ENCODE measurements around the gene SLF1.
"Not testable (repeated sequence)": the region's sequence is repeated elsewhere in the genome, so short reads cannot be mapped to it uniquely, and the experiment has no call there.

Gene SLF1

DNA sequence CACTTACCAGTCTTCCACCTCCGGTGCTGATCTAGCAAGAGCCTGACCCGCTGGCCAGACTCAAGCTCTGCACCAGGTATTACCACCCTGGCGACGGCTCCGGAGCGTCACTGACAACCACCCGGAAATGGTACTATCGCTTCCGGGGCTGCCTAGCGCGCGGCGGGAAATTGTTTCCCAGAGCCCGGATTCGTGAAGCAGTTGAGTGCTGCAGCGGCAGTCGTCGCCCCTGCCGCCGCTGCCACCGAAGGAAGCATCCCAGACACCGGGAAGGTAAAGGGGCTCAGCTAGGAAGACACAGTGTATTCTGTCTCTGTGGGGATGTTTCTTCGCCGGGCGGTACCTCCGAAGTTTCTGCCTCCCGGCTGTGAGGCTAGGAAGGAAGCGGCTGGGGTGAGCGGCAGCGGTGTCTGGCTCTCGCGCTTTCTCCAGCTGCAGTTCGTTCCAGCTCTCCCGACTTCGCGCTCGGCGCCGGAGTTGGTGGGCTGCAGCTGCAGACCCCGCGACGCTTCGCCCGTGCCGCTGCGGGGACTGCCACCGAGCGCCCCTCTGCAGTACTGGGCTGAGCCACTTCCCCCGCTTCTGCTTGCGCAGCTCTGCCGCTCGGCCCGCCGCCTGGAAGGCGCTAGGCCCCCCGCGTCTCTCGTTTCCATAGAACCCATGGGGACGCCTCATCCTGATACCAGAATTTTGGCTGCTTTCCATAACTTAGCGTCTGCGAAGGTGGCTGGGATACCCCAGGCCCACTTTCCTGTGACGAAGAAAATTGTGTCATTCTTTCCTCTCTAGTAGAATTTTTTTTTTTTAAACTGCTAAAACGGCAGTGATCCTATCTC, at the start of gene SLF1, which contains the start of gene KIAA0825:
Gene SLF1 (plus strand): TSS at position 177 of the 836 bp plus-strand sequence. CDS start 10,142 bp downstream, outside the sequence.
Gene KIAA0825 (minus strand): TSS at position 112 of the 836 bp plus-strand sequence. CDS start 81,478 bp downstream, outside the sequence.
- DNase-seq, result peak; percentile 93

GRCh38 chr5:94571415-94571814, 47.1 kb upstream of the SLF1 start:
- no peak for DNase-seq

GRCh38 chr5:94573349-94573748, 45.1 kb upstream of the SLF1 start:
- not testable (repeated sequence) for DNase-seq

DNA sequence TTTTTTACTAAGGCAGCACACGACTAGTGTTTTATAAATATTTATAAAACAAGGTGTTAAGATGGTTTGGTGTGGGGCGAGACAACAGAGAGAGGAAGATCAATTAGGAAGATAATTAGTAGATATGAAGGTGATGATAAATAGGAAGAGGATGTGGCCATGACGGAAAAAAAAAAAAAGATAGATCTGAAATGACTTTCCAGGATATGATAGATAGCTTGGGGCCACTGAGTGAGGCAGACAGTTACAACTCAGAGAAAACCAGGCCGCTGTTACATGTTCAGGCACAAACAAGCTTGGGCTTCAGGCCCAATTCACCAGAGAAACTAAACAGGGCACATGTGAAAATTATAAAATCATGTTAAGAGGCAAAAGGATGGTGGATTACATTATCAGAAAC, 43.3 kb upstream of the SLF1 start:
- no peak for DNase-seq

DNA sequence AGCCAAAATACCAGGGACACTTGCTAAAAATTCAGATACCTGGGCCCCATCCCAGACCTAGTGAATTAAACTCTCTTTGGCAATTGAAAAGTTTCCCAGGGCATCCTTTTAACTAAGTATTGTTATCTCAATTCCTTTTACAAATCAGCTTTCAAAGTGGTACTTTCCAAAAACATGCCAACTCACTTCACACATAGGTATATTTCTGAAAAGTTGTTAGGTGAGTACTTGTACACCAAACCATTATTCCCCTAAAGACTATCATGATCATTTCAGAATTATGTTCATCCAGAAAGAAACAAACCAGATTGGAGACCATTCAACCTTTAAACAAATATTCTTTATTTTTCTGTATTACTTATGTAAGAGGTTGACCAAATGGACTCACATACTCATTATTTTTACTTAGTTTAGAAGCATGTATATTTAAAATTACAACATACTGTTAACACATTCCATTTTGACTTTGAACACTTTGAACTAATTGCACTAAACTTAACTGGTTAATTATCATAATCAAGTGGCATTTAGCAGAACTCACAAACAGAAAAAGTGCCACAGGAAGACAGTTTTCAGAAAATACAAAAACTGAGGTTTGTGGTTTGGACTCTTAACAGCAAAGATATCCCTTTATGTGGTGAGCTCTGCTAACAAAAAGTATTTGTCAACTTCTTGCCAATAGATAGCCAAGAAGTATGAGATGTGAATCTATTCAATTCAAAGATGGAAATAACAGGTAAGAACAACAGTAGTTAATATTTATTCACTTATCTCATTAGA, 40.8 kb upstream of the SLF1 start:
- no peak for DNase-seq

GRCh38 chr5:94595281-94595840, 23.1 kb upstream of the SLF1 start:
- DNase-seq, result no peak

DNA sequence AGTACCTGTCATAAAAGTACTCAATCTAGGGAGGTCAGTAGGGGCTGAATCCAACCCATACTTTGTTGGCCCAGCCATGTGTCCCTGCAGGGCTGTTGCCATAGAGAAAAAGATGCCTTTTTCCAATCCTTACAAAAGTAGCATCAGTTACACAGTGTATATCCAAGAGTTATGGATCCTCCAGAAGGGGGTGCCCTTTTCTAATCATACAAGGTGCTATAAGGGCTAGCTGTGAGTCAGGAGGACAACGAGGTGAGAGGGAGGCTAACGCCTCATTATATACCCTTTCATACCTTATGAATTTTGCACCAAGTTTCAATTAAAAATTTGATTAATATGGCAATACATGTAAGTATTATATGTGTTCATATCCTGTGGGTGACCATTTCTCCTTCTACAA, 4.9 kb upstream of the SLF1 start:
- no peak for DNase-seq

DNA sequence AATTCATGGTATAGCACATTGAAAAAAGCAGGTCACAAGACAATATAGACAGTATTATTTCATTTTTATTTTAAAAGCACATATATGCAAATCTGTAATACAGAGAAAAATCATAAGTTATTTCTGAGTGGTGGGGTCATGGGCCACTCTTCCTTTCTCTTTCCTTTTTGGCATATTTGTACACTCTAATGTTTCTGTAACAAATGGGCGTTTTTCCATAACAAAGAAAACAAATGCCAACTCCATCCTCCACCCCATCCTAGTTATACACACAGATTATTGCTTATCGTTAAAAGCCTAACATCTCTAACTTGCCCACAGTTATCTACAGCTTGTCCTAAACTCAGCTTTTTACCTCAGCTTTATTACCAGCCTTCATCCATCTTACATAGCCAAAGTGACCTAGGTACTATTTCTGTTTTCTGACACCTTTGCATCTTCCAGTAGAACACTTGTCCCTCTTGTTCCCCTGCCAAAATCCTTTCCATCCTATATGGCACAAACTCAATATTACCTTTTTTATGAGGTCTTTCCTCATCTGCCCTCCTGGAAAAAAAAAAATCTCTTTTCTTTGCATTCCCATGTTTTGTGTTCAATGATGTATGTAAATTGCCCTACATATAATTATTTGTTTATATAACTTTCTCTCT, 4.2 kb upstream of the SLF1 start:
- no peak for DNase-seq

- no peak for DNase-seq
These were observed 2.6 kb upstream of the SLF1 start for GRCh38 chr5:94615862-94616261.

DNA sequence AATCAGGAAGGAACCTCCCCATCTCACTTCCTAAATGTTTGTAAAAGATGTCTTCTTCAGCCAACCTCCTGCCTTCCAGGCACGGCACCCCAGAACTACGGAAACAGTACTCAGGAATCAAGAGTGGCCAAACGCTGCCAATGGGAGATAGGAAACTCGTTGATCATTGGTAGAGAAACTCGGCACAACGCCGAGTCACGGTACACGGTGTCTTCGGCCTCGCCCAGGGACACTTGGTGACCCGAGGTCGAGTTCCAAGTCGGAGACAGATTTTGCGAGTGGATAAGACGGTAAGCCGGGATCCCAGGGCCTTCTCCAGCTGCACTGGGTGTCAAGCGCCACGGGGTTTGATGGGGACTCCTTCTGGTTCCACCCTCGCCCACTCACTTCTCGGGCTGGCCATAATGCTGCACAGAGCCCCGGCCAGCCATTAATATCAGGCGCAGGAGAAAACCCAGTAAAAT, 408 bp upstream of the SLF1 start:
- no peak for DNase-seq

DNA sequence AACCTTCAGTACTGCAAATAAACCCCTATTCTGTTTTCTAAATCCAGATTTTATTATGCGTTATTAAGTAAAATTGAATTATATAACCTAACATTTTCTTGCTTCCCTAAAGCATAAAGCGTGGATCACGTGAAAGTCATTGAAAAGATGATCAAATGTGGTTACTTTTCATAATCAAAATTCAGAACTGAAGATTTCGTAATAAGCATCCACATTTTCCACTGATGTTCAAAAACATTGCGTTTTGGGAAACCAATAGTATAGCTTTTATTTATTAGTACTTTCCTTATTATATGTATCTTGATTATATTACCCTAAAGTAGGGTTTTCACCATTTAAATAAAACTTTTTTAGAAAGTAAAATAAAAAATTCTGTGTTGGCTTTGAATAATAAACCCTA, 1.8 kb downstream of the SLF1 start:
- DNase-seq, result no peak

DNA sequence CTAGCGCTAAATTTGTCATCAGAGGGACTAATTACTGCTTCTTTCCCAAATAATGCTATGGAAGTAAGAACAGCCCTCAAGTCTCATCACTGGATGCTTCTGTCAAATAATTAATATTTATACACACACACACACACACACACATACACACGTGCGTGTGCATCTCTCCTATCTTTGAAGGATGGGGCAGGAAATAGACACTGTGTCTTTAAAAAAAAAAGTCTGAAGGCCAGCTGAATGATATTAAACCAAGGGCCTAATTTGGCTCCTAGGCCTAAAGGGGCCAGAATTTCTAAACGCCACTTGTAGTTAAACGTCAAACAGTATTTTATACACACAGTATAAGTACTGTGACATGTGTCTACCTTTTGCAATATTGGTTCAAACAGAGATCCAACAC, 3.3 kb downstream of the SLF1 start:
- DNase-seq, result no peak

GRCh38 chr5:94623011-94623410, 4.5 kb downstream of the SLF1 start:
- no peak for DNase-seq

DNA sequence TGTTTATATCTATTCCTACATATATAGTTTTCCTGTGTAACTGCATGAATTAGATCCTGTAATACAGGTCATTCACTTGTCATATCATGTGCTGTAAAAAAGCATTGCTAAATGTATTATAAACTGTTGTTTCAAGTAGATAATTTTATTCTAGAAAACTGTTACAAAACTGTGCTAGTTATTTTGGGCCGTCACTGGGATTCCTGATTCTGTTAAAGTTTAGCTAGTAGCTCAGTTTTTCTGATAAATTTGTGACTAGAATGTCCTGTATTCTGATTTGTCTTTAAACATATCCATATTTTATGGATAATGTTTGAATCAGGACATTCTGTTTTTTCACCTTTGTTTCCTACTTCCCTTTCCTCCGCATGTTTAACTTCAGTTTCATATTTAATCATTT, 5.4 kb downstream of the SLF1 start:
- DNase-seq, result no peak

- DNase-seq, result no peak
These were observed 8.7 kb downstream of the SLF1 start for GRCh38 chr5:94627191-94627590.

- DNase-seq, result no peak
These were observed 13.6 kb downstream of the SLF1 start for GRCh38 chr5:94632024-94632423.

DNA sequence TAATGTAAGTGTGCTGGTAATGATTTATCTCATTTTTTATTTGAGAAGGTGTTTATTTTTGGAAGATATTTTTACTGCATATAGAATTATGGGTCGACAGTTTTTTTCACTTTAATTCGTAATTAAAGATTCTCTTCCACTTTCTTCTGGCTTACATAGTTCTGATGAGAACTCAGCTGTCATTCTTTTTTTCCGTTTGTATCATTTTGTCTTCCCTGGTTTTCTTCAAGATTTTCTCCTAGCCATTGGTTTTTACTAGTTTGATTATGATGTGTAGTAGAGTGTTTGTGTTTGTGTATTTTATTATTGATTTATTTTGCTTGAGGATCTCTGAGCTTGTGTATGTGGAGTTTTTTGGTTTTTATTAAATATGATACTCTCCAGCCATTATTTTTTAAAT, 21.7 kb downstream of the SLF1 start:
- DNase-seq, result no peak

DNA sequence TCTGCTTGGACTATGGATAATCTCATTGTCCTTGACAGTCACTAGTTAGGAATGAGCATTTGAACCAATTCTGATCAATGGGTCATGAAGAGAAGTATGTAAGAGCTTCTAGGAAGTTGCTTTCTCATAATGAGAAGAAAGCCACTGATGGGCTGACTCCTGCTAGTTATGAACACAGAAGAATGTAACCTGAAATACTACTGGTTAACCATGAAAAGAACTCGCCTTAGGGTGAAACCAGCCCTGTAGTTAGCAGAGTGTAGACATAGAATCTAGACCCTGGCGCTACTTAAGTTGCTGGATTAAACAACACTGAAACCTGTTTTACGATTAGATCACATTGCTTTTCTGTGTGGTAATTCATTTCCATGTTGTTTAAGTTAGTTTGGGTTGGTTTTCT, 26.6 kb downstream of the SLF1 start:
- DNase-seq, result no peak

DNA sequence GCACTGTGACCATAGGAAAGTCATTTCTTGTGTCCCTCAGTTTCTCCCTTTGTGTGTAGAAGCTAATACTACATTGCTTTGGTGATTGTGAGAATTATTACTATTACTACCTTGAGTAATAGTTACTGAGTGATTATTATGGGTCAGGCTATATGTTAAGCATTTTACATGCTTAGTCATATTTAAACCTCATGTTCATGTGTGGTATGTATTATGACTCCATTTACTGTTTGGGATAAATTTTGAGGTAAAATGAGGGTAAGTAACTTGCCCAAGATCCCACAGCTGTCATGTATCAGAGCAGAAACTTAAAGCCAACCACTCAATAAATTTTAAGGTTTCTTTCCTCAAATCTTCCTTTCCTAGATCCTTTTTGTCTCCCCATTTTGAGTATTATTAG, 28.3 kb downstream of the SLF1 start:
- DNase-seq, result no peak

DNA sequence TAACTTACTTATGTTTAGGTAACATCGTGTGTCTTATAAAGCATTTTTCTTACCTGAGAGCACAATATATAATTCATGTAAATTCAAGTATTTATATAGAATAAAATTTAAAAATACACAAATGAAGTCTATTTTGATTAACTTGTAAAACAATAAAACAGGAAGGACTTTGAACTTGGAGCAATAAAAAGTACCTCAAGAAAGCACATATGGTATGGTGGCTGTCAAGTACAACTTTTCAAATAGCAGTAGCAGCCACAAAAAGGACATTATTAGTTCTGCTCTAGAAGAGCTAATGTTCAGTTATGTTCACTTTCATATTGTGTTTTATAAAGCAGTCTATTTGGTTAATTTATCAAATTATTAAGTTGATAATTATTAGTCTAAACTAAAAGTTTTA, 31.4 kb downstream of the SLF1 start:
- DNase-seq, result no peak

GRCh38 chr5:94658272-94658671, 39.8 kb downstream of the SLF1 start:
- DNase-seq, result no peak

DNA sequence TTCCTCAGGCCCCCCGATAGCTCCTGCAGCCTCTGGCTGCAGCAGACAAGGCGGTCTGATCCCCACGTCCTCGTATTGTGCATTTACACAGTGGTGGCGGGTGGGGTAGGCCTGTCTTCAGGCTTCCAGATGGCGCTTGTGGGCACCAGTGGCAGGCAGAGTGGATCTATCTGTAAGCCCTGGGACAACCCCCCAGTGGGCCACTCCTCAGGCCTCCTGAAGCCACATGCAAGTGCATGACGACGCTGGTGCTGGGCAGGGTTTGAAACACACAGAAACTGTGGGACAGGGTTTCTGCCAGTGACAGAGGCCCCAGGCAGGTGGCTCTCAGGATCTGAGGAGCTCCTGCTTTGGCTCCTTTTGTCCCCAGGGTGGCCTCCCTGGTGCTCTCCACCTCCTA, 42.0 kb downstream of the SLF1 start:
- no peak for DNase-seq

GRCh38 chr5:94661086-94661485, 42.6 kb downstream of the SLF1 start:
- DNase-seq, result no peak

Measured in left hindlimb (tissue), 1 donor.